HUES6 (cell line): ENCODE data around the gene MRPL18.

ENCODE experiments used
- H3K27ac ChIP-seq: 2 replicates; pipeline ENCODE4 v1.7.0; 2013; ENCODE audit warnings: low read depth, mild to moderate bottlenecking, low read length, inconsistent platforms
- H3K27me3 ChIP-seq: 2 replicates; pipeline ENCODE4 v1.6.1; 2013; ENCODE audit warnings: low read length; ENCODE audit not compliant: control insufficient read depth, insufficient read depth
- H3K36me3 ChIP-seq: 2 replicates; pipeline ENCODE4 v1.6.1; 2013; ENCODE audit warnings: low read length; ENCODE audit not compliant: control insufficient read depth, insufficient read depth
- H3K4me1 ChIP-seq: 2 replicates; pipeline ENCODE4 v1.6.1; 2013; ENCODE audit warnings: low read length; ENCODE audit not compliant: control insufficient read depth, insufficient read depth
- H3K4me3 ChIP-seq: 2 replicates; pipeline ENCODE4 v1.5.1; 2013; ENCODE audit warnings: low read depth, low read length
- H3K9ac ChIP-seq: one replicate; pipeline ENCODE4 v1.6.1; 2013; ENCODE audit warnings: mild to moderate bottlenecking, low read length
- H3K9me3 ChIP-seq: 2 replicates; pipeline ENCODE4 v1.6.1; 2013; ENCODE audit warnings: low read depth, low read length; ENCODE audit not compliant: control insufficient read depth, insufficient read depth

The MRPL18 gene

GRCh38 chr6:159830501-159831372 is 40.5 kb downstream of the MRPL18 start:
- Histone ChIP-seq H3K4me1 (peaks cover 35% of the 10 kb centered on the region), H3K27ac (peak overlapping the region; percentile 51; the same call in 1 of the 2 replicates), H3K4me3 (no peak overlapping the region), H3K9me3 (no peaks in the 10 kb centered on the region), H3K27me3 (no peaks in the 10 kb centered on the region), H3K36me3 (no peaks in the 10 kb centered on the region), H3K9ac (peak overlapping the region; percentile 61)

- H3K4me1 ChIP-seq, result peaks cover 35% of the 10 kb centered on the region
Measured at GRCh38 chr6:159831373-159831679, 41.1 kb downstream of the MRPL18 start.

GRCh38 chr6:159832946-159833345 is 42.7 kb downstream of the MRPL18 start:
- no peak overlapping the region for H3K27ac ChIP-seq
- peaks cover 39% of the 10 kb centered on the region for H3K4me1 ChIP-seq
- H3K9me3 ChIP-seq, result no peaks in the 10 kb centered on the region
- no peak overlapping the region for H3K9ac ChIP-seq
- no peaks in the 10 kb centered on the region for H3K36me3 ChIP-seq
- H3K27me3 ChIP-seq, result no peaks in the 10 kb centered on the region
- no peak overlapping the region for H3K4me3 ChIP-seq

More at GRCh38 chr6:159831373-159831679, 41.1 kb downstream of the MRPL18 start:
- Histone ChIP-seq H3K36me3 (no peaks in the 10 kb centered on the region), H3K27ac (peak overlapping the region; percentile 51; the same call in 1 of the 2 replicates), H3K4me3 (no peak overlapping the region), H3K9me3 (no peaks in the 10 kb centered on the region), H3K9ac (peak overlapping the region; percentile 61), H3K27me3 (no peaks in the 10 kb centered on the region)

GRCh38 chr6:159833556-159833955 is 43.3 kb downstream of the MRPL18 start:
- H3K4me1 ChIP-seq, result peaks cover 41% of the 10 kb centered on the region
- H3K27ac ChIP-seq, result no peak overlapping the region
- no peak overlapping the region for H3K9ac ChIP-seq
- no peak overlapping the region for H3K4me3 ChIP-seq
- H3K36me3 ChIP-seq, result no peaks in the 10 kb centered on the region
- no peaks in the 10 kb centered on the region for H3K9me3 ChIP-seq
- no peaks in the 10 kb centered on the region for H3K27me3 ChIP-seq

GRCh38 chr6:159833997-159834603 is 43.8 kb downstream of the MRPL18 start:
- no peaks in the 10 kb centered on the region for H3K9me3 ChIP-seq
- H3K36me3 ChIP-seq, result no peaks in the 10 kb centered on the region
- H3K27ac ChIP-seq, result no peak overlapping the region
- no peaks in the 10 kb centered on the region for H3K27me3 ChIP-seq
- H3K9ac ChIP-seq, result no peak overlapping the region
- H3K4me1 ChIP-seq, result peaks cover 41% of the 10 kb centered on the region
- no peak overlapping the region for H3K4me3 ChIP-seq

GRCh38 chr6:159836718-159837490 is 46.6 kb downstream of the MRPL18 start:
- Histone ChIP-seq H3K27ac (no peak overlapping the region), H3K27me3 (no peaks in the 10 kb centered on the region), H3K36me3 (no peaks in the 10 kb centered on the region), H3K4me3 (no peak overlapping the region), H3K4me1 (peaks cover 16% of the 10 kb centered on the region), H3K9ac (no peak overlapping the region), H3K9me3 (no peaks in the 10 kb centered on the region)

GRCh38 chr6:159837511-159837910 is 47.2 kb downstream of the MRPL18 start:
- no peak overlapping the region for H3K9ac ChIP-seq
- no peaks in the 10 kb centered on the region for H3K9me3 ChIP-seq
- H3K4me3 ChIP-seq, result no peak overlapping the region
- no peaks in the 10 kb centered on the region for H3K36me3 ChIP-seq
- no peak overlapping the region for H3K27ac ChIP-seq
- H3K27me3 ChIP-seq, result no peaks in the 10 kb centered on the region
- peaks cover 15% of the 10 kb centered on the region for H3K4me1 ChIP-seq

GRCh38 chr6:159838020-159838744 is 47.9 kb downstream of the MRPL18 start:
- Histone ChIP-seq H3K27ac (no peak overlapping the region), H3K27me3 (no peaks in the 10 kb centered on the region), H3K36me3 (no peaks in the 10 kb centered on the region), H3K9me3 (no peaks in the 10 kb centered on the region), H3K4me1 (peaks cover 15% of the 10 kb centered on the region), H3K9ac (no peak overlapping the region), H3K4me3 (no peak overlapping the region)

- Histone ChIP-seq H3K27me3 (no peaks in the 10 kb centered on the region), H3K4me3 (no peak overlapping the region), H3K27ac (no peak overlapping the region), H3K36me3 (no peaks in the 10 kb centered on the region), H3K9me3 (no peaks in the 10 kb centered on the region), H3K9ac (no peak overlapping the region), H3K4me1 (peaks cover 6% of the 10 kb centered on the region; the same call in 1 of the 2 replicates)
Measured at GRCh38 chr6:159842035-159842434, 51.8 kb downstream of the MRPL18 start.

- H3K4me1 ChIP-seq, result no peaks in the 10 kb centered on the region
- no peak overlapping the region for H3K27ac ChIP-seq
- peaks cover 14% of the 10 kb centered on the region for H3K9me3 ChIP-seq
- no peaks in the 10 kb centered on the region for H3K27me3 ChIP-seq
- no peak overlapping the region for H3K9ac ChIP-seq
- H3K4me3 ChIP-seq, result no peak overlapping the region
- H3K36me3 ChIP-seq, result no peaks in the 10 kb centered on the region
Measured at GRCh38 chr6:159844737-159845645, 54.7 kb downstream of the MRPL18 start.
